Hepatocyte (in vitro differentiated cells): ENCODE measurements around the gene ATP6V1G2.

Experiments
- CTCF ChIP-seq: fragments of 200-600 bp; sonication (generic); IDR thresholded peaks from 2 replicates; pipeline ENCODE4 v1.5.1; 2016; ENCODE audit warnings: antibody characterized with exemption, mild to moderate bottlenecking; ENCODE audit not compliant: poor library complexity
- EZH2 ChIP-seq: fragments of 200-600 bp; sonication (generic); IDR thresholded peaks from 2 replicates; pipeline ENCODE4 v1.6.1; 2016; ENCODE audit warnings: antibody characterized with exemption, mild to moderate bottlenecking, borderline replicate concordance
- EZH2phosphoT487 ChIP-seq: fragments of 200-600 bp; sonication (generic); IDR thresholded peaks from one replicate; pipeline ENCODE4 v1.6.1; 2018; ENCODE audit warnings: antibody characterized with exemption, mild to moderate bottlenecking, low read depth, moderate library complexity; ENCODE audit not compliant: unreplicated experiment, severe bottlenecking

GRCh38 chr6:31569861-31570536 is 23.6 kb upstream of the ATP6V1G2 start:
- no peak for TF ChIP-seq CTCF
- no peak for TF ChIP-seq EZH2phosphoT487
- TF ChIP-seq EZH2 = no peak
